ENCODE data around the gene CACFD1.
"Not testable (repeated sequence)": the region's sequence is repeated elsewhere in the genome, so short reads cannot be mapped to it uniquely, and the experiment has no call there.

CACFD1 gene

GRCh38 chr9:133429214-133429613, 30.6 kb upstream of the CACFD1 start:
- no peak overlapping the region for H3K4me3 ChIP-seq (ENCODE audit: low read length)
- TF ChIP-seq ZNF274 (IDR thresholded peaks at IDR 0.05; ENCODE audit: low read depth, low read length), result no peak

DNA sequence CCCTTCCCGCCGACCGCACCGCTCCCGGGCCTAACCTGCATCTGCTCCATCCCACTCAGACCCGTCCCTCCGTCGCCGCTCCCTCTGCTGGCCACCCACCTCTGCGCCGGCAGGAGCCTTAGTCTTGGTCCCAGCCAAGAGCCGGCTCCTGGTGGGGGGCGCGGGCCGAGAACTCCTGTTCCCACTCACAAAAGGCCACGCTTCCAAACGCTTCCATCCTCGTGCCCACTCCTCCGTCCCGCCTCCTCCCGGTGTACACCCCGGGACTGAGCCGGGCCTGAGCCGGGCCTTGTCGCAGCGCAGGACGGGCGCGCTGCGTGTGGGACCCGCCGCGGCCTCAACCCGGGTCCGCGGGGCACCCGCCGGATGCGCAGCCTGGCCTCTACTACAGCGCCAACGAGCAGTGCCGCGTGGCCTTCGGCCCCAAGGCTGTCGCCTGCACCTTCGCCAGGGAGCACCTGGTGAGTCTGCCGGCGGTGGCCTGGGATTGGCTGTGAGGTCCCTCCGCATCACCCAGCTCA, 30.1 kb upstream of the CACFD1 start:
- TF ChIP-seq ZNF274 (IDR thresholded peaks at IDR 0.05; ENCODE audit: low read depth, low read length), result no peak
- H3K4me3 ChIP-seq (ENCODE audit: low read length), result no peak overlapping the region

GRCh38 chr9:133430244-133430643, 29.5 kb upstream of the CACFD1 start:
- no peak overlapping the region for H3K4me3 ChIP-seq (ENCODE audit: low read length)
- no peak for TF ChIP-seq ZNF274 (IDR thresholded peaks at IDR 0.05; ENCODE audit: low read depth, low read length)

DNA sequence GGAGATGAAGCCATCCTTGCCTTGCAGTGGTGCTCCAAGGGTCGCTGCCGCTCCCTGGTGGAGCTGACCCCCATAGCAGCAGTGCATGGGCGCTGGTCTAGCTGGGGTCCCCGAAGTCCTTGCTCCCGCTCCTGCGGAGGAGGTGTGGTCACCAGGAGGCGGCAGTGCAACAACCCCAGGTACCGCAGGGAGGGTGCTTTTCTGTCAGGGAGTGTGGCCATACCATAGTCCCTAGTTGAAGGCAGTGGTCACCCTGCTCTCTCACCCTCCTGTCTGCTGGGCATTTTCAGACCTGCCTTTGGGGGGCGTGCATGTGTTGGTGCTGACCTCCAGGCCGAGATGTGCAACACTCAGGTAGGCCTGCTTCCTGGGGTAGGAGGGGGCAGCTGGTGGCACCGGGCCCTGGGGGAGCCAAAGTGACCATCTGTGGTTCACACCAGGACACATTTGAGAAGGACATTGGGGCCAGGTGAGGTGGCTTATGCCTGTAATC, 26.4 kb upstream of the CACFD1 start:
- H3K4me3 ChIP-seq (ENCODE audit: low read length), result no peak overlapping the region
- no peak for TF ChIP-seq ZNF274 (IDR thresholded peaks at IDR 0.05; ENCODE audit: low read depth, low read length)

DNA sequence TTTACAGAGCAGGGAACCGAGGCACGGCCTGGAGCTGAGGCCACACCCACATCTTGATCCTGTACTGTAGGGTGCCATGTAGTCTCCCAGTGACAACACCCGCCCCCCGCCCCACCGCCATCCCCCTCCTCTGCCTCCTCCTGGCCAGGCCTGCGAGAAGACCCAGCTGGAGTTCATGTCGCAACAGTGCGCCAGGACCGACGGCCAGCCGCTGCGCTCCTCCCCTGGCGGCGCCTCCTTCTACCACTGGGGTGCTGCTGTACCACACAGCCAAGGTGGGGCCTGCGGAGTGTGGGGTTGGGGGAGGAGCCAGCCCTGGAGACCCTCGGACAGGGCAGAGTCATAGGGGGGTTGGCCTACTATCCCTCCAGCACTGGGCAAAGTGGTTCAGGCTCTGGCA, 23.1 kb upstream of the CACFD1 start:
- no peak overlapping the region for H3K4me3 ChIP-seq (ENCODE audit: low read length)
- TF ChIP-seq ZNF274 (IDR thresholded peaks at IDR 0.05; ENCODE audit: low read depth, low read length), result no peak

DNA sequence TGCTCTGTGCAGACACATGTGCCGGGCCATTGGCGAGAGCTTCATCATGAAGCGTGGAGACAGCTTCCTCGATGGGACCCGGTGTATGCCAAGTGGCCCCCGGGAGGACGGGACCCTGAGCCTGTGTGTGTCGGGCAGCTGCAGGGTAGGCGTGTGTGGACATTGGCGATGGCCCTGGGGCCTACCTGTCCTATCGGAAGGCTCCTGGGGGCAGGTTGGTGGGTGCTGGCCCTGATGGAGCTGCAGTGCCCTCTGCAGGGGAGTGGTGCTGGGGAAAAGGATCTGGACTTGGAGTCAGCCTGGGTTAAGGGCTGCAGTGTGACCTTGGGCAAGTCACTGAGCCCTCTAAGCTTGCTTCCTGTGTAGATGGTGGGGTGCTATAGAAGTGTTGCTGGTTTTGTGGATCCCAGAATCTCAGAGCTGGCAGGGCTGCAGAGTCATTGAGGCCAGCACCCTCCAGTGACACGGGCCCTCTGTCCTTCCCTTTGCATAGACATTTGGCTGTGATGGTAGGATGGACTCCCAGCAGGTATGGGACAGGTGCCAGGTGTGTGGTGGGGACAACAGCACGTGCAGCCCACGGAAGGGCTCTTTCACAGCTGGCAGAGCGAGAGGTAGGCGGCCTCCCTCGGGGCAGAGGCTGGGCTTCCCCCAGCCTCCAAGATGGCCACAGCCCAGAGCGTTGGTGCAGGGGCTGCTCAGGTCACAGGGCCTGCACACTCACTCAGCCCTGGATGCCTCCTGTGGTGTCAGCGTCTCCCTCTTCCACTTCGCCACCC, 21.8 kb upstream of the CACFD1 start:
- TF ChIP-seq ZNF274 (IDR thresholded peaks at IDR 0.05; ENCODE audit: low read depth, low read length), result no peak
- H3K4me3 ChIP-seq (ENCODE audit: low read length), result no peak overlapping the region

DNA sequence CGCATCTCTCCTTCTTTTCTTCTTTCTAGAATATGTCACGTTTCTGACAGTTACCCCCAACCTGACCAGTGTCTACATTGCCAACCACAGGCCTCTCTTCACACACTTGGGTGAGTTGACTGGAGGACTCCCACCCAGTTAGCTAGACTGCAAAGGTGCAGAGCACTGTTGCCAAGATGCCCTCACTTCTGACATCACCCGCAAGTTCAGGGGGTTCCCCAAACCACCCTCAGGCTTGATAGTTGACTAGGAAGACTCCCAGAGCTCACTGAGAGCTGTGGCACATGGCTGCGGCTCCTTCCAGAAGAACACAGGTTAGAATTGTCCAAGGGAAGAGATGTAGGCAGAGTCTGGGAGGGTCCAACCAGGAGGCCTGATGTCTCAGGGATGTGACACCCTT, 20.4 kb upstream of the CACFD1 start:
- H3K4me3 ChIP-seq (ENCODE audit: low read length), result no peak overlapping the region
- TF ChIP-seq ZNF274 (IDR thresholded peaks at IDR 0.05; ENCODE audit: low read depth, low read length), result no peak

DNA sequence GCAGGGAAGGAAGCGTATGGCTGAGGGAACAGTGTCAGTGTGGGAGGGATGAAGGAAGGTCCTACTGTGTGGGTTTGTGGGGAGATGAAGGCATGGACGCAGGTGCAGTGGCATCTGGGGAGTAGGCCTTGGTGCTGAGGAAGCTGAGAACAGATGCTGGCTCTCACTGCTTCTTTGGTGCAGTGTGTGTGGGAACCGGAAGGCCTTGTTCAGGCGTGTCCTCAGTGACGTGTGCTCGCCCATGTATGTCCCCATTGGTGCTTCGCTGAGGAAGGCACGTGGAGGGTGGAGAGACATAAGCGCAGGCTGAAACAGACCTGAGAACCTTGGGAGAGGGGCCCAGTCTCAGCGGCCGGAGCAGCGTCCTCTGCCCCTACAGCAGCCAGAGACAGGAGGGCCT, 18.9 kb upstream of the CACFD1 start:
- no peak for TF ChIP-seq ZNF274 (IDR thresholded peaks at IDR 0.05; ENCODE audit: low read depth, low read length)
- no peak overlapping the region for H3K4me3 ChIP-seq (ENCODE audit: low read length)

- no peak for TF ChIP-seq ZNF274 (IDR thresholded peaks at IDR 0.05; ENCODE audit: low read depth, low read length)
- no peak overlapping the region for H3K4me3 ChIP-seq (ENCODE audit: low read length)
Measured at GRCh38 chr9:133441571-133441970, 18.2 kb upstream of the CACFD1 start.

GRCh38 chr9:133443248-133443647, 16.5 kb upstream of the CACFD1 start:
- no peak for TF ChIP-seq ZNF274 (IDR thresholded peaks at IDR 0.05; ENCODE audit: low read depth, low read length)
- no peak overlapping the region for H3K4me3 ChIP-seq (ENCODE audit: low read length)

- no peak for TF ChIP-seq ZNF274 (IDR thresholded peaks at IDR 0.05; ENCODE audit: low read depth, low read length)
- no peak overlapping the region for H3K4me3 ChIP-seq (ENCODE audit: low read length)
Measured at GRCh38 chr9:133443982-133444381, 15.8 kb upstream of the CACFD1 start.

GRCh38 chr9:133445293-133445969, 14.3 kb upstream of the CACFD1 start:
- H3K4me3 ChIP-seq (ENCODE audit: low read length), result no peak overlapping the region
- TF ChIP-seq ZNF274 (IDR thresholded peaks at IDR 0.05; ENCODE audit: low read depth, low read length), result no peak

- H3K4me3 ChIP-seq (ENCODE audit: low read length), result no peak overlapping the region
- TF ChIP-seq ZNF274 (IDR thresholded peaks at IDR 0.05; ENCODE audit: low read depth, low read length), result no peak
Measured at GRCh38 chr9:133448487-133448972, 11.2 kb upstream of the CACFD1 start.

DNA sequence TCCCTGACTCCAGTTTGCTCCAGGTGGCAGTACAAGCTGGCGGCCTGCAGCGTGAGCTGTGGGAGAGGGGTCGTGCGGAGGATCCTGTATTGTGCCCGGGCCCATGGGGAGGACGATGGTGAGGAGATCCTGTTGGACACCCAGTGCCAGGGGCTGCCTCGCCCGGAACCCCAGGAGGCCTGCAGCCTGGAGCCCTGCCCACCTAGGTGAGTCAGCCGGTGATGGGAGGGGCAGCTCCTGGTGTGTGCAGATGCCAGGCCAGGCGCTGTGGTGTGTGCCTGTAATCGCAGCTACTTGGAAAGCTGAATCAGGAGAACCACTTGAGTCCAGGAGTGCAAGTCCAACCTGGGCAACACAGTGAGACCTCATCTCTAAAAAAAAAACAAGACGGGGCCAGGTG, 10.0 kb upstream of the CACFD1 start:
- no peak for TF ChIP-seq ZNF274 (IDR thresholded peaks at IDR 0.05; ENCODE audit: low read depth, low read length)
- H3K4me3 ChIP-seq (ENCODE audit: low read length), result no peak overlapping the region

DNA sequence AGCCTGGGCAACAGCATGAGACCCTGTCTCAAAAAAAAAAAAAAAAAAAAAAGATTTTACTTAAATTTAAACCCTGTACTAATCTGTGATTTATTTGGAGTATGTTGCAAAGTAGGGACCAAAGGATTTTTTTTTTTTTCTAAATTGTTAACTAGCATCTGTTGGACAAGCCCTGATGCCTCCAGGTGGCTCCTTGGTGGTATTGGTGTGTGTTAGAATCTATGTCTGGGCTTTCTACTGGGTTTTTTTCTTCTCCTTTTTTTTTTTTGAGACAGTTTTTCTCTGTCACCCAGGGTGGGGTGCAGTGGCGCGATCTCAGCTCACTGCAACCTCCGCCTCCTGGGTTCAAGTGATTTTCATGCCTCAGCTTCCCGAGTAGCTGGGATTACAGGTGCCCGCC, 7.9 kb upstream of the CACFD1 start:
- H3K4me3 ChIP-seq (ENCODE audit: low read length), result not testable (repeated sequence)
